ENCODE data around the gene MMP24. TPM values are rescaled to one million over a fixed set of nuclear protein-coding genes. Genes with fewer than 3 reads are reported as not detected.

Gene MMP24
- total RNA-seq, 2 experiments from 2014 or later, result not detected

GRCh38 chr20:35298264-35298663 lies 71.8 kb downstream of the MMP24 start:
- Mint-ChIP-seq H3K9me3 (no peaks in the 10 kb centered on the region), H3K36me3 (no peaks in the 10 kb centered on the region), H3K27me3 (no peaks in the 10 kb centered on the region), H3K4me3 (no peak overlapping the region), H3K4me1 (peaks cover 9% of the 10 kb centered on the region), H3K27ac (no peak overlapping the region)
- no peak for DNase-seq

- no peak overlapping the region for H3K27ac Mint-ChIP-seq
- peaks cover 13% of the 10 kb centered on the region for H3K4me1 Mint-ChIP-seq
- no peak for DNase-seq
- H3K4me3 Mint-ChIP-seq, result no peak overlapping the region
- H3K9me3 Mint-ChIP-seq, result no peaks in the 10 kb centered on the region
- H3K36me3 Mint-ChIP-seq, result no peaks in the 10 kb centered on the region
- H3K27me3 Mint-ChIP-seq, result no peaks in the 10 kb centered on the region
Observed at GRCh38 chr20:35299780-35300179, 73.3 kb downstream of the MMP24 start.

GRCh38 chr20:35300469-35301262 lies 74.2 kb downstream of the MMP24 start:
- Mint-ChIP-seq H3K36me3 (no peaks in the 10 kb centered on the region), H3K27ac (no peak overlapping the region), H3K4me3 (no peak overlapping the region), H3K9me3 (no peaks in the 10 kb centered on the region), H3K27me3 (no peaks in the 10 kb centered on the region), H3K4me1 (peaks cover 22% of the 10 kb centered on the region)
- DNase-seq, result no peak

GRCh38 chr20:35301426-35301825 lies 74.9 kb downstream of the MMP24 start:
- Mint-ChIP-seq H3K27me3 (no peaks in the 10 kb centered on the region), H3K36me3 (peaks cover 3% of the 10 kb centered on the region), H3K9me3 (no peaks in the 10 kb centered on the region), H3K4me3 (no peak overlapping the region), H3K4me1 (peaks cover 30% of the 10 kb centered on the region), H3K27ac (no peak overlapping the region)
- DNase-seq, result no peak

GRCh38 chr20:35302421-35303335 lies 76.2 kb downstream of the MMP24 start:
- no peaks in the 10 kb centered on the region for H3K27me3 Mint-ChIP-seq
- no peaks in the 10 kb centered on the region for H3K9me3 Mint-ChIP-seq
- peaks cover 34% of the 10 kb centered on the region for H3K4me1 Mint-ChIP-seq
- H3K27ac Mint-ChIP-seq, result no peak overlapping the region
- H3K36me3 Mint-ChIP-seq, result peaks cover 3% of the 10 kb centered on the region
- no peak for DNase-seq
- H3K4me3 Mint-ChIP-seq, result no peak overlapping the region

GRCh38 chr20:35303382-35303734 lies 76.9 kb downstream of the MMP24 start:
- Mint-ChIP-seq H3K27ac (no peak overlapping the region), H3K4me3 (no peak overlapping the region), H3K4me1 (peaks cover 34% of the 10 kb centered on the region), H3K9me3 (no peaks in the 10 kb centered on the region), H3K27me3 (no peaks in the 10 kb centered on the region), H3K36me3 (peaks cover 3% of the 10 kb centered on the region)
- no peak for DNase-seq

- Mint-ChIP-seq H3K36me3 (peaks cover 3% of the 10 kb centered on the region), H3K9me3 (no peaks in the 10 kb centered on the region), H3K27ac (no peak overlapping the region), H3K27me3 (no peaks in the 10 kb centered on the region), H3K4me3 (no peak overlapping the region), H3K4me1 (peaks cover 34% of the 10 kb centered on the region)
- peak; percentile 77 for DNase-seq
Observed at GRCh38 chr20:35303735-35304491, 77.4 kb downstream of the MMP24 start.

GRCh38 chr20:35304956-35305355 lies 78.5 kb downstream of the MMP24 start:
- DNase-seq, result no peak
- H3K4me3 Mint-ChIP-seq, result no peak overlapping the region
- peaks cover 34% of the 10 kb centered on the region for H3K4me1 Mint-ChIP-seq
- no peaks in the 10 kb centered on the region for H3K9me3 Mint-ChIP-seq
- no peaks in the 10 kb centered on the region for H3K27me3 Mint-ChIP-seq
- peak overlapping the region; percentile 92 for H3K27ac Mint-ChIP-seq
- peaks cover 4% of the 10 kb centered on the region for H3K36me3 Mint-ChIP-seq

- no peaks in the 10 kb centered on the region for H3K9me3 Mint-ChIP-seq
- H3K27me3 Mint-ChIP-seq, result no peaks in the 10 kb centered on the region
- peaks cover 34% of the 10 kb centered on the region for H3K4me1 Mint-ChIP-seq
- peak; percentile 86 for DNase-seq
- peaks cover 6% of the 10 kb centered on the region for H3K36me3 Mint-ChIP-seq
- H3K4me3 Mint-ChIP-seq, result peak overlapping the region; percentile 56
- H3K27ac Mint-ChIP-seq, result peak overlapping the region; percentile 92
Observed at GRCh38 chr20:35305682-35306556, 79.4 kb downstream of the MMP24 start.

- Mint-ChIP-seq H3K27me3 (no peaks in the 10 kb centered on the region), H3K27ac (peak overlapping the region; percentile 92), H3K36me3 (peaks cover 8% of the 10 kb centered on the region), H3K9me3 (no peaks in the 10 kb centered on the region), H3K4me3 (no peak overlapping the region), H3K4me1 (peaks cover 40% of the 10 kb centered on the region)
- DNase-seq, result no peak
Observed at GRCh38 chr20:35306931-35307517, 80.5 kb downstream of the MMP24 start.

- Mint-ChIP-seq H3K27ac (peak overlapping the region; percentile 18), H3K36me3 (peaks cover 13% of the 10 kb centered on the region), H3K4me3 (no peak overlapping the region), H3K9me3 (no peaks in the 10 kb centered on the region), H3K27me3 (no peaks in the 10 kb centered on the region), H3K4me1 (peaks cover 42% of the 10 kb centered on the region)
- no peak for DNase-seq
Observed at GRCh38 chr20:35307666-35308653, 81.5 kb downstream of the MMP24 start.

- Mint-ChIP-seq H3K4me1 (peaks cover 35% of the 10 kb centered on the region), H3K27me3 (no peaks in the 10 kb centered on the region), H3K4me3 (no peak overlapping the region), H3K36me3 (peaks cover 13% of the 10 kb centered on the region), H3K9me3 (no peaks in the 10 kb centered on the region), H3K27ac (peak overlapping the region; percentile 35)
- DNase-seq, result peak; percentile 67
Observed at GRCh38 chr20:35311409-35311808, 84.9 kb downstream of the MMP24 start.

- H3K9me3 Mint-ChIP-seq, result no peaks in the 10 kb centered on the region
- no peak overlapping the region for H3K4me3 Mint-ChIP-seq
- peaks cover 13% of the 10 kb centered on the region for H3K36me3 Mint-ChIP-seq
Observed at GRCh38 chr20:35311822-35312221, 85.3 kb downstream of the MMP24 start.

More at GRCh38 chr20:35311822-35312221, 85.3 kb downstream of the MMP24 start:
- Mint-ChIP-seq H3K27me3 (no peaks in the 10 kb centered on the region), H3K4me1 (peaks cover 31% of the 10 kb centered on the region), H3K27ac (peak overlapping the region; percentile 35)
- DNase-seq, result no peak

Data from activated naive CD8-positive, alpha-beta T cell treated with anti-CD3 and anti-CD28 coated beads for 36 hours (primary cell).